Choroid plexus epithelial cell (primary cell): ENCODE data around the gene BCAM.

Experiments used
- DNase-seq: peaks from one replicate; pipeline ENCODE4 v3.0.0-alpha.2; 2010; ENCODE audit warnings: low read depth
- H3K4me3 ChIP-seq: 2 replicates; pipeline ENCODE4 v1.5.1; 2011; ENCODE audit warnings: low read depth, mild to moderate bottlenecking, control low read depth, low read length, moderate library complexity
- TF ChIP-seq, protein P1 (sequence below): conservative IDR thresholded peaks from 2 replicates; pipeline ENCODE4 v1.5.1; 2011; ENCODE audit warnings: low read depth, mild to moderate bottlenecking, control low read depth, inconsistent platforms, low read length, moderate library complexity

Gene BCAM

DNA sequence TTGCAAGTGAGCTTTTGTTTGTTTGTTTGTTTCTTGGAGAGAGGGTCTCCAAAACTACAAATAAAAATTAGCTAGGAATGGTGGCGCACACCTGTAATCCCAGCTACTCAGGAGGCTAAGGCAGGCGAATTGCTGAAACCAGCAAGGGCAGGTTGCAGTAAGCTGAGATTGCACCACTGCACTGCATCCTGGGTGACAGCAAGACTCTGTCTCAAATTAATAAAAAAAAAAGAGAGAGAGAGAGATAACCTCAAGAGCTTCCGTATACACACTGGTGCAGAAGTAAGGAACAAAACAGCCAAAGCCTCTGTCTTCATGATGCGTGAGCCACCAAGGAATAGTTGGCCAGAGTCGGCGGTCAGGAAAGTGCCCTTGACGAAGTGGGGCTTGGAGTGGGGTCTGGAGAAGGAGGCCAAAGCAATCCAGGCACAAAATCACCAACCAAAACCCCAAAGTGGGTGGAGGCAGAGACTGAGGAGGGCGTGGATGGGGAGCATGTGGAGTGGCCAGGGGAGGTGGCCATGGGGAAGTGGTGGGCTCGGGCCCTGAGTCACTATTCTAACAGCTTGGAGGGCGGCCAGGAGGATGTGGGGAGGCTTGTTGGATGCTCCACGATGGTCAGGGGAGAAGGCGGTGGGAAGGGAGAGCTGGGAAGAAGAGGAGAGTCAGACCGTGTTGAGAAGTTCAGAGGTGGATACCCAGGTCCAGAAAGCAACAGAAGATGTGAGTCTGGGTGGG lies 61.0 kb downstream of the BCAM start:
- TF ChIP-seq, protein P1, sequence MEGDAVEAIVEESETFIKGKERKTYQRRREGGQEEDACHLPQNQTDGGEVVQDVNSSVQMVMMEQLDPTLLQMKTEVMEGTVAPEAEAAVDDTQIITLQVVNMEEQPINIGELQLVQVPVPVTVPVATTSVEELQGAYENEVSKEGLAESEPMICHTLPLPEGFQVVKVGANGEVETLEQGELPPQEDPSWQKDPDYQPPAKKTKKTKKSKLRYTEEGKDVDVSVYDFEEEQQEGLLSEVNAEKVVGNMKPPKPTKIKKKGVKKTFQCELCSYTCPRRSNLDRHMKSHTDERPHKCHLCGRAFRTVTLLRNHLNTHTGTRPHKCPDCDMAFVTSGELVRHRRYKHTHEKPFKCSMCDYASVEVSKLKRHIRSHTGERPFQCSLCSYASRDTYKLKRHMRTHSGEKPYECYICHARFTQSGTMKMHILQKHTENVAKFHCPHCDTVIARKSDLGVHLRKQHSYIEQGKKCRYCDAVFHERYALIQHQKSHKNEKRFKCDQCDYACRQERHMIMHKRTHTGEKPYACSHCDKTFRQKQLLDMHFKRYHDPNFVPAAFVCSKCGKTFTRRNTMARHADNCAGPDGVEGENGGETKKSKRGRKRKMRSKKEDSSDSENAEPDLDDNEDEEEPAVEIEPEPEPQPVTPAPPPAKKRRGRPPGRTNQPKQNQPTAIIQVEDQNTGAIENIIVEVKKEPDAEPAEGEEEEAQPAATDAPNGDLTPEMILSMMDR, result no peak
- no peak overlapping the region for H3K4me3 ChIP-seq
- peak; percentile 77 for DNase-seq
